Limb (tissue), 2 donors: ENCODE measurements around the gene SH3D19.
"Not testable (repeated sequence)": the region's sequence is repeated elsewhere in the genome, so short reads cannot be mapped to it uniquely, and the experiment has no call there.

Experiments
- DNase-seq, 2 donors: peaks; one replicate each; pipeline ENCODE4 v3.0.0-alpha.2; 2016; ENCODE audit errors: extremely low spot score in 2 of 2

The SH3D19 gene

DNA sequence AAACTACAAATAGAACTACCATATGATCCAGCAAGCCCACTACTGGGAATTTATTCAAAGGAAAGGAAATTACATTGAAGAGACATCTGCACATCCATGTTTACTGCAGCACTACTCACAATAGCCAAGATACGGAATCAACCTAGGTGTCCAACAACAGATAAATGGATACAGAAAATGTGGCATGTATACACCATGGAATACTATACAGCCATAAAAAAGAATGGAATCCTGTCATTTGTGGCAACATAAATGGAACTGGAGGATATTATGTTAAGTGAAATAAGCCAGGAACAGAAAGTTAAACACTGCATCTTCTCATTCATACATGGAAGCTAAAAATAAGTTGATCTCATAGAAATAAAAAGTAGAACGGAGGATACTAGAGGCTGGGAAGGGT lies 167.9 kb downstream of the SH3D19 start:
- no peak for DNase-seq

DNA sequence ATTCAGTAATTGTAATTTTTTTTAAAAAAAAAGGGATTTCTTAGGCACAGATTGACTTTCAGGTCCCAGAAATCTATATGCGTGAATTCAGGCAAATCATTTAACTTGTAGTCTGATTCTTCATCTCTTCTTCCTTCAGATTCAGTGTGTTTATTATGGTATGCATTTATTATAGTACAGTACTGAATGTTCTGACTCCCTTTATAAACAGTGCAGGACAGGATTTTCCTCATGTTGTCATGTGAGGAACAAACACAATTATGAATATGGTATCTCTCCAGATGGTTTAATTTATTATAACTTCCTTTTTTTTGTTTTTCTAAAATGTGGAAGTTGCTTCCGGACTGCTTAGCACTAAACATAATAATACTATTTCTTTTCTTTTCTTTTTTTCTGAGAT lies 171.8 kb downstream of the SH3D19 start:
- no peak for DNase-seq

DNA sequence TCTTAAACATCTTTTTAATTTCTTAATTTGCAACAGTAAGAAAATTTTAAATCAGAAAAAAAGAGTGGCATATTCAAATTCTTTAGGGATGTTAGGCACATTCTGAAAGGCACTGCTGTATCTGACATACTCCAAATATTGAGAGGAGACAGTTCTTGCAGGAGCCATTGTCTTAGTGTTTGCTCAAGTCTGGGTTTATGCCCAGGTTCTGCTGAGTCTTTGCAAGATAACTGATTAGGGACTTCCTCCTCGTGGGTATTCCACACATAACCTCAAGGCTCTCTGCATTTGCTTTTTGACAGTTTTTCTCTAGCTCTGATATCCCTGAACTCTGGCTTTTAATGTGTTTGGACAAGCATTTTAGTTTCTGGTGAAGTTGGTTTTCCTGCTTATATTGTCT lies 173.4 kb downstream of the SH3D19 start:
- no peak for DNase-seq

DNA sequence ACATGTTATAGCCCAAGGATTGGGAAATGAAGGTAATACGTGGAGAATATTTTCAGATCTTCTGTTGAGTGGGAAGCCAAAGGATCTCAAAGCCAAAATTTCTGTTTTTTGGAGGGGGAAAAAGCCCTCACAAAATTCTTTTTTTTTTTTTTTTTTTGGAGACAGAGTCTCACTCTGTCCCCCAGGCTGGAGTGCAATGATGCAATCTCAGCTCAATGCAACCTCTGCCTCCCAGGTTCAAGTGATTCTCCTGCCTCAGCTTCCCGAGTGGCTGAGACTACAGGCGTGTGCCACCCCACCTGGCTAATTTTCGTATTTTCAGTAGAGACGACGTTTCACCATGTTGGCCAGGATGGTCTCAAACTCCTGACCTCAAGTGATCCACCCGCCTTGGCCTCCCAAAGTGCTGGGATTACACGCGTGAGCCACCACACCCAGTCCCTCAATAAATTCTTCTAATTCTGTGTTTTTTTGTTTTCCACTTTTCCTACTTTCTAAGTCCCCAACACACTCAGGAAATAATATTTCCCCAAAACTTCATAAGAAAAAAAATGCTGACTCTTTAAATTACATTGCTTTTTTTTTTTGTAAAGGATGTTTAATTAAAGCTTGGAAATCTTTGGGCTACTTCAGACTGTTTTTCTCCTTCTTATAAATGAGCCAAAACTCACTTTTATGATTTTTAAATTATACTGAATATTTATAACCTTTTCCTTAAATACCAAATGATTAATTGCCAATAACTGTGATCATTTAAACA lies 174.4 kb downstream of the SH3D19 start:
- no peak for DNase-seq

DNA sequence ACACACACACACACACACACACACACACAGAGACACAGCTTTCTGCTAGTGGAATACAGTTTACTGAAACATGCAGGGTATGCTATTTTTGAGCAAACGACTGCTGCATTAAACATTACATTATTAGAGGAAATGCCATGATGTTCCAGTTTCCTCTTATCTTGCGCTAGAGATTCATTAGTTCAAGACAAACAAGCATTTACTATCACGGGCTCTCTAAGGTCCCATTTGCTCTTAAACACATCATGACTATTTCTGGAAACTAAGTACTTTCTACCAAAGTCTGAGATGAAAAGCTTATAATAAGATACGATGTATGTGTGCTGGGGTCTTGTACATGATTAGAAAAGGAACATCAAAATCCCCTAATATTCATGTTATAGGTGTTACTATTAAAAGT lies 177.1 kb downstream of the SH3D19 start:
- no peak for DNase-seq

DNA sequence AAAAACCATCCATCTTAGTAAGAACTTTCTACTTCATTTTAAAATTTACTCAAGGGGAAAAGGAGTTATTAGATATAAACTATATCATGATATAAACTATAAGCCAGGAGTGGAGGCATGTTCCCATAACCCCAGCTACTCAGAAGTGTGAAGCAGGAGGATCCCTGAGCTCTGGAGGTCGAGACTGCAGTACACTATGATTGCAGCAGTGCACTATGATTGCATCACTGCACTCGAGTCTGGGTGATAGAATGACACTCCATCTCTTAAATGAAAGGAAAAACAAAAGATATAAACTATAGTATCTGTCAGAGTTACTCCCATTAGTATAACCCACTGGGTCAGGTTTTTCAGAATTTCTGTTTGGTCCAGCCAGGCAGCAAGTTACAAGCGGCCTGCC lies 178.4 kb downstream of the SH3D19 start:
- DNase-seq, result no peak

DNA sequence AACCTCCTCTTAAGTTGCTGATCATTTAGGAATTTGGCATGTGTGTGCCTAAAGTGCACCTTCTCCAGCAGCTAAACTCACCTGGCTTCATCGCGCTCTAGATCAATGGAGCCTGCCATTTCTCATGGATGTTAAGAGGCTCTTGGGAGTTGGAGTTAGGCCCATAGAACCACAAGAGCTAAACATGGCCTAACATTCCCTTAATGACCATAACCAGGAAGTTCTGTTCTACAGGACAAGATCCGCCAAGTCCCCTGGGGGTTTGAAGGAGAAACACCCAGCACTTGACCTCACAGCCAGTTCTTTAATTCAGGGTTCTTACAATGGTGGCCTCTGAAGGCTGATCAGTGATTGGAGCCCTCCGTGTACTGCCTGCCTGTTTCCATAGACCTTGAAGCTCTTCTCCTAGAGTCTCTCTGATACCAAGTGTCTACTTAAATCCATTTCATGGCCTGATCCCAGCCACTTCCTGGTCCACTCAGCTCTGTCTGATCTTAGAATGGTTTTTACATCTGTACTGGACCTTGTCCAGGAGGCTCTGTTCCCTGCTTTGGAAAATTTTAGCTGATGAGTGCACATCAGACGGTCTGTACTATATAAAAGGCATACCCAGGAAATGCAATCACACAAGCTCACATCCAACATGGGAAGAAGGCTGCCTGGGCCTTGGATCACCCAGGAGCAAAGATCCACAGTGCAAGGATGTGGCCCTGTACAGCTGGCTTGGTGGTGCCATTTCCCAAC lies 180.9 kb downstream of the SH3D19 start:
- no peak for DNase-seq

DNA sequence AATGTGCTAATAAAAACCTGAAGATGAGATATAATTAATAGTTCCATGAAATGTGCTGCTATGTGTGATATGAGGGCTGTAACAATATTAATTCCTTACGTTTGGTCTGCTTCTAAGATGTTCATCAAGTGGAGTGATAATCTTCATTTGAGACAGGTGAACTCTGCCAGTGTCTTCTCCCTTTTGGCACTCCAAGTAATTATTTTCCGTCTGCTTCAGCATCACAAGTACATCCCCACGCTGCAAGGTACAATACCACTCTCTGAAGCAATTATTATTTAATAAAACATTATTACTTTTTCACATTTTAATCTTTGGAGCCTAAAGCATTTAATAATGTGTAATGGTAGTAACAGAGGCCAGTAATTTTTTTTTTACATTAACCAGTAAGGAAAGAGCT lies 181.6 kb downstream of the SH3D19 start:
- DNase-seq, result no peak

DNA sequence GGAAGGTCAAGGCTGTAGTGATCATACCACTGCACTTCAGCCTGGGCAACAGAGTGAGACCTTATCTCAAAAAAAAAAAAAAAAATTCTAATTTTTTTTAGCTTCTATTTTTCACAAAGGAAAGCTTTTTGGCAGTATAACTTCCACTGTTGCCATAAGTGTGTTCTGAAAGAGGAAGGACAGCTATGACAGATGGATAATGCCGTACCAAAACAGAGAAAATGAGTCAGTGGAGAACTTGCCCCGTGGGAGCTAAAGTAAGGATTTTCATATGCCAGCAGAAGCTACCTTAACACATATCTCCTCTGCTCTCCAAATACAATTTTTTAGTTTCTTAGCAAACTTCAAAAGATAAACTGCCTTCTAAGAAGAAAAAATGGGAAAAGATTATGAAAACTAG lies 182.2 kb downstream of the SH3D19 start:
- no peak for DNase-seq

DNA sequence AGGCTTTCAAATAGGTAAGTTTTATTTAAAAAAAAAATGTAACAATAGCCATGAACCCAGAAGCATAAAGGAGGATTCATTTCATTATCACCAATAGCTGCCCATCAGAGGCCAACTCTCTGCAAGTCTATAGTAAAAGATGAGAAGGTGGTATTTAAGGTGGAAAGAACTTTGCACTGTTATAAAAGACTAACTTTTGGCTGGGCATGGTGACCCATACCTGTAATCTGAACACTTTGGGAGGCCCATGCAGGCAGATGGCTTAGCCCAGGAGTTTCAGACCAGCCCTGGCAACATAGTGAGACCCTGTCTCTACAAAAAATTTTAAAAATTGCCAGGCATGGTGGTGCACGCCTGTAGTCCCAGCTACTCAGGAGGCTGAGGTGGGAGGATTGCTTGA lies 182.6 kb downstream of the SH3D19 start:
- no peak for DNase-seq

DNA sequence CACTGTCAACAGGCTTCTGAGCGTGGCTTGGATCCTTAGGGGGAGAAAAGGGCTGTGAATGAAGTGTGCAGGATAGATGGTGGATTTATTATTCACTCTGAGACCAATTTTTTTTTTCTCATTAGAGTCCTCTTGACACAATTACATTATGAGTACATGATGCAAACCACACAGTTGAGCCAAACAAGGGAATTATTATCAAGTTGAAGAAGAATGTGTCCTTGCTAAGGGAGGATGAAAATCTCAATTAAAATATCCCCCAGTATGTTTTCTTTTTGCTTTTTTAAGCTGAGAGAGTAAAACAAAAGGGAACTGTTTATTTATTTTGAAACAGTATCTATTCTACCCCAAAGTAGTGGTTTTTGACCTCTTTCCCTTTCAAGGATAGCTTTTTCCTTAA lies 185.6 kb downstream of the SH3D19 start:
- DNase-seq, result no peak

DNA sequence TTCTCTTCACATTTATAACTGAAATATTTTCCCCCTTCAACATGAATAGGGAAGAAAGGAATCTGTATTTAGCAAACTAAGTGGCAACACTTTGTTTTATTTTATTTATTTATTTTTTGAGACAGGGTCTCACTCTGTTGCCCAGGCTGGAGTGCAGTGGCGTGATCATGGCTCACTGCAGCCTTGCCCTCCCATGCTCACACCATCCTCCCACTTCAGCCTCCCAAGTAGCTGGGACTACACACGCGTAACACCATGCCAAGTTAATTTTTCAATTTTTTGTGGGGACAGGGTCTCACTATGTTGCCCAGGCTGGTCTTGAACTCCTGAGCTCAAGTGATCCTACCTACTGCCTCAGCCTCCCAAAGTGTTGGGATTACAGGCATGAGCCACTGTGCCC lies 189.4 kb downstream of the SH3D19 start:
- not testable (repeated sequence) for DNase-seq

DNA sequence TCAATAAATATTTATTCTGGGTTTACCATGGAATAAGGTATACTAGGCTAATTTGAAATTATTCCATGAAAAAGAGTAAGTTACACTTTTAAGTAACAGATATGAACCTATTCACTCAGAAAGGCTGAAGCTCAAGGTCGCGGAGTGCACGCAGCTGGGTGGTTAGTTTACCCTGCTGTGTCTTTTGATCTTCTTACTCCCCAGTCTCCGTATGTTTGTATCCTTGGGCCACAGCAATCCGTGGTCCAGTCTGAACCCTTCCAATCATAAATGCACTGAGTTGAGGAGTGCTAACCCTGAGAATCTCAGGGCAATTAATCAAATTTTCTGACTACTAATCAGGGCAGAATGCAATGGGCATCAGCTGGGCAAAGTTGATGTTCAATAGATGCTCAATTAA lies 192.1 kb downstream of the SH3D19 start:
- no peak for DNase-seq

DNA sequence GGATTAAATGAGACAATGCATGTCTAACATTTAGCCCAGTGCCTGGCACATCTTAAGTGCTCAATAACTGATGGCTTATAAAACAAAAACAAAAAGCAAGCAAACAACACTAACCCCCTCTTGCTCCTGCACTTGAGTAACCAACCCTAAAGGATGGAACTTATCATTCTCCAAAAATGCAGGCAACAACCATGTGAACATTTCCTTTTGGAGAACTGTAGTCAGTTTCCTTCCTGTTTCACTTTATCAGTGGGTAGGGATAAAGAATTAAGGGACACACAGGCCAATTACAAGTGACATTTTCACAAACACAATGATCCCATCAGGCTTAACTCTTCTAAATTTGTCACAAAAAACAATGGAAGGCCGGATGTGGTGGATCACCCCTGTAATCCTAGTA lies 195.6 kb downstream of the SH3D19 start:
- DNase-seq, result no peak

DNA sequence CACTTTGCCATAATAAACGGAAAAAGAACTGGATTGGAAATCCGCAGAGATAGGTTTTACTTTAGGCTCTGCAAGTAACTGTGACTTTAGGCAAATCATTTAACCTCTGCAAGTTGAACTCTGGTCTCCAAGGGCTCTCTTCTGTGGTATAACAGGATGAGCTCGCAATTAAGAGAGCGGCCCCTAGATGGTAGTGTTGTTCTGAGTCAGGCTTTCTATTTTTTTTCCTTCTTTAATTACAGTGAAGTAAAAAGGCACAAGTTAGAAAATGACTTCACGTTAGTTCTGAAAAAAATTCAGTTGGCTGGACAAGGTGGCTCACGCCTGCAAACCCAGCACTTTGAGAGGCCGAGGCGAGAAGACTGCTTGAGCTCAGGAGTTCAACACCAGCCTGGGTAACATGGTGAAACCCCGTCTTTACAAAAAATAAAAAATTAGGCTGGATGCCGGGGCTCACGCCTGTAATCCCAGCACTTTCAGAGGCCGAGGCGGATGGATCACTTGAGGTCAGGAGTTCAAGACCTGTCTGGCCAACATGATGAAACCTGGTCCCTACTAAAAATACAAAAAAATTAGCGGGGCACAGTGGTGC lies 207.9 kb downstream of the SH3D19 start:
- DNase-seq, result peak; percentile 77 to 80

DNA sequence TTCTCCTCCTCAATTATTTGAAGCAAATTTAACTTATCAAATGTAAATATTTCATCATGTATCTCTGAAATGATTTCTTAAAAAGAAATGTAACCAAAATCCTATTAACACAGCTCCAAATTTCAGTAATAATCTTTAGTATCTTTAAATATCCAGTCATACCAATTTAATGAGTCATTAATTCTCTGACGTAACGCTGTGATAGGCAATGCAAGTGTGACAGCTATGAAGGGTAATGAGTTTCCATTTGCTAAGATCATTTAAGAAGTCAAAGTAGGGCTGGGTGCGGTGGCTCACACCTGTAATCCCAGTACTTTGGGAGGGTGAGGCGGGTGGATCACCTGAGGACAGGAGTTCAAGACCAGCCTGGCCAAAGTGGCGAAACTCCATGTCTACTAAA lies 210.4 kb downstream of the SH3D19 start:
- no peak for DNase-seq

DNA sequence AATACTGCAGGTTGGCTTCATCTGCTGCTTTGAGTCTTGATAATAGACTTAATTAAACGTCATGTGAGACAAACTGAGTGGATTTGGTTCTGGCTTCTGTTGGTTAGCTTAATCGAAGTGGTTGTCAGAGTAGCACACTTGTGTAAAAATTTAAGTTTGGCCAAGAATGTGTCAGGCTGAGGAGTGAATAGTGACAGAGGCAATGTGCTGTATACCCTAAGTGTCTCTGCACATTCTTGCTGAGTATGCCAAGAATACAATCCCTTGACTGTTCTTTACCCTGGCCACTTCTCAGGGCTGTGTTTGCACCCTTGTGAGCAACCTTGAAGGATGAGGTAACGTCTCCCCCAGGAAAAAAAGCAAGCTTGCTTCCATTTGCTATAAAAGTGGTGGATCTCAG lies 211.1 kb downstream of the SH3D19 start:
- no peak for DNase-seq

DNA sequence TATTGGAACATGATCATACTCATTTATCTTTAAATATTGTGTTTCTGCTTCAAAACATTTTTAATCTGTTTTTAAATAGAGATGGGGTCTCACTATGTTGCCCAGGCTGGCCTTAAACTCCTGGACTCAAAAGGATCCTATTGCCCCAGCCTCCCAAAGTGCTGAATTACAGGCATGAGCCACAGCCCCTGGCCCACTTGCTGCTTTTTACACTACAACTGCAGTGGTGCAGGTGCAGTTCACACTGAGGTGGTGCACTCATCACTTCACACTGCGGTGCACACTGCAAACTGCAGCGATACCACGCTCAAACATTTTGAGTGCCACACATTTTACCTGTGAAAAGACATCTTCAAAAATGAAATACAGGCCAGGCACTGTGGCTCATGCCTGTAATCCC lies 215.2 kb downstream of the SH3D19 start:
- DNase-seq, result no peak

DNA sequence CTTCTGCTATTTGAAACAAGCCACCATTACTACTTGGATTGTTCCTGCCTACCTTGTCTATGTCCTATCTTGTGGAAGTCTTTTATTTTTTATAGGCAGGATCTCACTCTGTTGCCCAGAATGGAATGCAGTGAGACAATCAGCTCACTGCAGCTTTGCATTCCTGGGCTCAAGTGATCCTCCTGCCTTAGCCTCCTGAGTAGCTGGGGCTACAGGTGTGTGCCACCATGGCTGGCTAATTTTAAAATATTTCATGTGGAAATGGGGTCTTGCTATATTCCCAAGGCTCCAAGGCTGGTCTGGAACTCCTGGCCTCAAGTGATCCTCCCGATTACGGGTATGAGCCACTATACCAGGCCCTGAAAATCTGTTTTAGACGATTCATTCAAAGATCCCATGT lies 218.3 kb downstream of the SH3D19 start:
- DNase-seq, result no peak

DNA sequence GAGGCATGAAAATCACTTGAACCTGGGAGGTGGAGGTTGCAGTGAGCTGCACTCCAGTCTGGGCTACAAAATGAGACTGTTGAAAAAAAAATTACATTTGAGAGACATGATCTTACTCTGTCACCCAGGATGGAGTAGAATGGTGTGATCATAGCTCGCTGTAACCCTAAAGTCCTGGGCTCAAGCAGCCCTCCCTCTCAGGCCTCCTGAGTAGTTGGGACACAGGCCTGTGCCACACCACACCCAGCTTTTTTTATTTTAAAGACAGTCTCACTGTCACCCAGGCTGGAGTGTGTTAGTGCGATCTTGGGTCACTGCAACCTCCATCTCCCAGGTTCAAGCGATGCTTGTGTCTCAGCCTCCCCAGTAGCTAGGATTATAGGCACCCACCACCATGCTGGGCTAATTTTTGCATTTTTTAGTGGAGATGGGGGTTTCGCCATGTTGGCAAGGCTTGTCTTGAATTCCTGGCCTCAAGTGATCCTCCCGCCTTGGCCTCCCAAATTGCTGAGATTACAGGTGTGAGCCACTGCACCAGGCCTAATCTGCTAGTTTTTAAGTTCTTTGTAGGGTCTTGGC lies 219.9 kb downstream of the SH3D19 start:
- DNase-seq, result no peak

DNA sequence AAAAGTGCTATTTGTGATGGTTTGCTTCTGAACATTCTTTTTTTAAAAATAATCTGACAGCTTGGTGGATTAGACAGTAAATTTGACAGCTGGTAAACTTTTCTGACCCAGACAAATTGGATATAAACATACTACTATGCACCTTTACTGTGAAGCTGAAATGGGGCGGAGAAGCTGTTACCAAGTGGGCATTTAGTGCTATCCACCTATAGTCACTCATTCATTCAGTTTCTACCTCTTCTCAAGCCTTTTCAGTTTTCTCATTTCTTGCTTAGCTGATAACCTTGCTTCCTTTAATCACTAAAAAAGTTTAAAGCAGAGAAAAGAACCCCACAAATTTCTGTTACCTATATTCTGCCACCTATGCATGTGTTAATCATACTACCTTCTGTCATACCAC lies 220.8 kb downstream of the SH3D19 start:
- no peak for DNase-seq

DNA sequence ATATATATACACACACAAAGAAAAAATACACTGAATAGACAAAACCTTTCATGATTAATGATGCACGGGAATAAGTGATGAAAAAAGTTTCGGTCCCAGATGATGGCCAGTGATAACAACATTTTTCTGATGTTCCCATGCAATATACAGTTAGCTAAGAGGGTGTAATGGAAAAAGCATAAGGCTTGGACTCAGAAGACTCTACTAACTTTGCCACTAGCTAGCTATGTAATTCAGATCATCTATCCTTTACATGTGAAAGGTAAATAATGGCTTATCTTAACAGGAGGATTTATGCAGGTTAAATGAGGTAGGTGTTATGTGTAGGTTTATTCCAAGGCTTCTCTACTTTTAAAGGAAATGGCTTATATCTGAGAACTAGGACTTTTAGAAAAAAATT lies 221.6 kb downstream of the SH3D19 start:
- DNase-seq, result no peak

DNA sequence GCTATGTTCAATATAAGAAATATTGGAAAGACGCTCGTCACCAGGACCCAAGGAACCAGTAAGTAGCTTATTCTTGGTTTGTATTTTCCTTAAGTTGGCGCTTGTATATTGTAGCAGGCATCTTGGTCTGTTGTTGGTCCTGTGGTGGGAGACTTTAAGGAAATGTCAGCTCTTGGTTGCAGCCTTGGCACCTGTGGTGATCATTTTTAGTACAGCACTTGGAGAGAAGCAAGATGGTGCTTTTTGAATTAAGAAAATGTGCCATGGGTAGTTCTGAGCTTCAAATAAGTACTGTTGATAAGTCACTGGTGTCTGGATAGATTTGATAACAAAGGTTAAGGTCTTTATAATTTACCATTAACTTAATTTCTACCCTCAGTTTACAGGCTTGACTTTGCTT lies 224.9 kb downstream of the SH3D19 start:
- no peak for DNase-seq
